ENCODE measurements around the gene EFNA1. TPM values are rescaled to one million over a fixed set of nuclear protein-coding genes. Genes with fewer than 3 reads are reported as not detected.

EFNA1 gene
- total and polyA plus RNA-seq, 2 of the 13 experiments (the other 11 are each of a cell fraction or from before 2014, with no cell fraction given), result 81.8 to 874 TPM

- no peak for TF ChIP-seq MEIS1 (CRISPR knock-in tag; IDR thresholded peaks at IDR 0.05; ENCODE audit: borderline replicate concordance)
- TF ChIP-seq, protein P1, sequence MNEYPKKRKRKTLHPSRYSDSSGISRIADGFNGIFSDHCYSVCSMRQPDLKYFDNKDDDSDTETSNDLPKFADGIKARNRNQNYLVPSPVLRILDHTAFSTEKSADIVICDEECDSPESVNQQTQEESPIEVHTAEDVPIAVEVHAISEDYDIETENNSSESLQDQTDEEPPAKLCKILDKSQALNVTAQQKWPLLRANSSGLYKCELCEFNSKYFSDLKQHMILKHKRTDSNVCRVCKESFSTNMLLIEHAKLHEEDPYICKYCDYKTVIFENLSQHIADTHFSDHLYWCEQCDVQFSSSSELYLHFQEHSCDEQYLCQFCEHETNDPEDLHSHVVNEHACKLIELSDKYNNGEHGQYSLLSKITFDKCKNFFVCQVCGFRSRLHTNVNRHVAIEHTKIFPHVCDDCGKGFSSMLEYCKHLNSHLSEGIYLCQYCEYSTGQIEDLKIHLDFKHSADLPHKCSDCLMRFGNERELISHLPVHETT (CRISPR knock-in tag; conservative IDR thresholded peaks at IDR 0.05), result no peak
- TF ChIP-seq SP4 (CRISPR knock-in tag; IDR thresholded peaks at IDR 0.05), result no peak
- TF ChIP-seq, protein P2, sequence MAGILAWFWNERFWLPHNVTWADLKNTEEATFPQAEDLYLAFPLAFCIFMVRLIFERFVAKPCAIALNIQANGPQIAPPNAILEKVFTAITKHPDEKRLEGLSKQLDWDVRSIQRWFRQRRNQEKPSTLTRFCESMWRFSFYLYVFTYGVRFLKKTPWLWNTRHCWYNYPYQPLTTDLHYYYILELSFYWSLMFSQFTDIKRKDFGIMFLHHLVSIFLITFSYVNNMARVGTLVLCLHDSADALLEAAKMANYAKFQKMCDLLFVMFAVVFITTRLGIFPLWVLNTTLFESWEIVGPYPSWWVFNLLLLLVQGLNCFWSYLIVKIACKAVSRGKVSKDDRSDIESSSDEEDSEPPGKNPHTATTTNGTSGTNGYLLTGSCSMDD (CRISPR knock-in tag; IDR thresholded peaks at IDR 0.05), result no peak
- no peak for TF ChIP-seq REL (CRISPR knock-in tag; conservative IDR thresholded peaks at IDR 0.05)
- TF ChIP-seq ZNF577 (CRISPR knock-in tag; IDR thresholded peaks at IDR 0.05; ENCODE audit: borderline replicate concordance, low read depth), result no peak
- TF ChIP-seq ZNF850 (CRISPR knock-in tag; conservative IDR thresholded peaks at IDR 0.05), result no peak
- TF ChIP-seq ZNF382 (CRISPR knock-in tag; IDR thresholded peaks at IDR 0.05; ENCODE audit: borderline replicate concordance), result no peak
- no peak for TF ChIP-seq NPAS2 (CRISPR knock-in tag; IDR thresholded peaks at IDR 0.05; ENCODE audit: borderline replicate concordance)
- TF ChIP-seq PRPF4 (IDR thresholded peaks at IDR 0.05; ENCODE audit: low read depth, low read length, poor library complexity, severe bottlenecking), result no peak
- TF ChIP-seq ZNF670 (CRISPR knock-in tag; IDR thresholded peaks at IDR 0.05; ENCODE audit: borderline replicate concordance), result no peak
- TF ChIP-seq ZNF772 (CRISPR knock-in tag; IDR thresholded peaks at IDR 0.05), result no peak
- TF ChIP-seq HNRNPUL1 (IDR thresholded peaks at IDR 0.05; ENCODE audit: low read depth, low read length), result no peak
- TF ChIP-seq ZNF235 (CRISPR knock-in tag; IDR thresholded peaks at IDR 0.05; ENCODE audit: borderline replicate concordance), result no peak
- TF ChIP-seq, protein P3, sequence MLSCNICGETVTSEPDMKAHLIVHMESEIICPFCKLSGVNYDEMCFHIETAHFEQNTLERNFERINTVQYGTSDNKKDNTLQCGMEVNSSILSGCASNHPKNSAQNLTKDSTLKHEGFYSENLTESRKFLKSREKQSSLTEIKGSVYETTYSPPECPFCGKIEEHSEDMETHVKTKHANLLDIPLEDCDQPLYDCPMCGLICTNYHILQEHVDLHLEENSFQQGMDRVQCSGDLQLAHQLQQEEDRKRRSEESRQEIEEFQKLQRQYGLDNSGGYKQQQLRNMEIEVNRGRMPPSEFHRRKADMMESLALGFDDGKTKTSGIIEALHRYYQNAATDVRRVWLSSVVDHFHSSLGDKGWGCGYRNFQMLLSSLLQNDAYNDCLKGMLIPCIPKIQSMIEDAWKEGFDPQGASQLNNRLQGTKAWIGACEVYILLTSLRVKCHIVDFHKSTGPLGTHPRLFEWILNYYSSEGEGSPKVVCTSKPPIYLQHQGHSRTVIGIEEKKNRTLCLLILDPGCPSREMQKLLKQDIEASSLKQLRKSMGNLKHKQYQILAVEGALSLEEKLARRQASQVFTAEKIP (CRISPR knock-in tag; IDR thresholded peaks at IDR 0.05; ENCODE audit: borderline replicate concordance), result no peak
- TF ChIP-seq ZSCAN5A (CRISPR knock-in tag; IDR thresholded peaks at IDR 0.05; ENCODE audit: borderline replicate concordance), result no peak
- no peak for TF ChIP-seq RAD21 (CRISPR knock-in tag; IDR thresholded peaks at IDR 0.05)
- no peak for TF ChIP-seq ZNF530 (CRISPR knock-in tag; IDR thresholded peaks at IDR 0.05; ENCODE audit: low read depth)
- no peak for DNase-seq (ENCODE audit: low spot score)
Measured at GRCh38 chr1:155181371-155182051, 53.8 kb downstream of the EFNA1 start.

More at GRCh38 chr1:155181371-155182051, 53.8 kb downstream of the EFNA1 start:
- no peak overlapping the region for H3K4me3 ChIP-seq (replicated peaks in 1 of 3; ENCODE audit: insufficient read depth in 1 of 3, low read depth in 2 of 3, low read length in 3 of 3)
- FAIRE-seq (no peak), ATAC-seq (no peak)
- no peaks in the 10 kb centered on the region for H3K36me3 ChIP-seq (replicated peaks in 1 of 2; ENCODE audit: control insufficient read depth in 1 of 2, insufficient read depth in 2 of 2, low read length in 2 of 2)
- ChIA-PET POLR2A (no interaction called here), CTCF (ENCODE audit: low intra/inter-chr PET ratio, low total read pairs) (no interaction called here)
- intact Hi-C loops (cut with micrococcal nuclease; ENCODE audit: unreplicated experiment) (no loop called here), in situ Hi-C loops (cut with HindIII; ENCODE audit: extremely low pct_ligation_motif_present, low pct_unique_long_range_greater_than_20kb) (no loop called here)
- no peak overlapping the region for H3K4me2 ChIP-seq (ENCODE audit: low read depth, low read length)
- no TSS peak for BruUV-seq (replicated peaks)
- H3K27ac ChIP-seq (ENCODE audit: extremely low read length, insufficient read depth, low read length), result no peak overlapping the region
- no peaks in the 10 kb centered on the region for H4K20me1 ChIP-seq (ENCODE audit: insufficient read depth, low read length)
- H3K4me1 ChIP-seq (ENCODE audit: insufficient read depth, low read length), result peaks cover 44% of the 10 kb centered on the region
- H3K9ac ChIP-seq (ENCODE audit: insufficient read depth, low read depth, low read length), result no peak overlapping the region
- no peaks in the 10 kb centered on the region for H3K79me2 ChIP-seq (ENCODE audit: insufficient read depth, low read length)
- no peak overlapping the region for H2AFZ ChIP-seq (ENCODE audit: low read length)
- WGBS (ENCODE audit: low lambda C conversion rate), result 34% methylated on average over 18 of the region's 18 CpGs
- H3K9me3 ChIP-seq (ENCODE audit: low read length), result no peaks in the 10 kb centered on the region
- peaks cover 4 to 44% of the 10 kb centered on the region in 2 experiments; a peak in 4 of 5 replicates for H3K27me3 ChIP-seq (ENCODE audit: control insufficient read depth in 1 of 2, insufficient read depth in 2 of 2, low read length in 2 of 2)

All from HepG2 (cell line).